B cell (primary cell): ENCODE data around the gene NEUROD6. TPM values are rescaled to one million over a fixed set of nuclear protein-coding genes. Genes with fewer than 3 reads are reported as not detected.

Source experiments
- ATAC-seq: fragments of 200-7000 bp; cut with Tn5 transposase; one replicate; pipeline ENCODE4 v1.10.0; 2021; ENCODE audit warnings: low read depth, mild to moderate bottlenecking, moderate number of reproducible peaks, moderate library complexity
- CTCF ChIA-PET: fragments of 350-600 bp; sonication (Branson Sonifier 250); formaldehyde crosslinking; loops from one replicate; lab custom pipeline; 2021; ENCODE audit warnings: antibody characterized with exemption, inconsistent platforms; lab: Charles Lee
- POLR2A ChIA-PET: fragments of 350-600 bp; sonication (Branson Sonifier 250); formaldehyde crosslinking; loops from one replicate; lab custom pipeline; 2021; ENCODE audit warnings: antibody characterized with exemption; lab: Charles Lee
- DNase-seq: peaks from one replicate; pipeline ENCODE4 v3.0.0; 2013
- H2AFZ ChIP-seq: 2 replicates; pipeline ENCODE4 v1.6.1; 2012; ENCODE audit warnings: mild to moderate bottlenecking, low read depth, low read length; ENCODE audit not compliant: insufficient read depth, poor library complexity, severe bottlenecking
- H3K27ac ChIP-seq, 2 donors: 1 replicate in 1 of 2; 2 replicates in 1 of 2; pipeline ENCODE4 v1.5.1; 2012 to 2013; ENCODE audit warnings: low read length in 2 of 2, mild to moderate bottlenecking in 2 of 2, moderate library complexity in 1 of 2
- H3K27me3 ChIP-seq, 4 experiments: fragments of 200-600 bp in 1 of 4; sonication (generic) in 1 of 4; replicated peaks in 1 of 4; 1 replicate in 2 of 4; 2 replicates in 2 of 4; pipeline versions ENCODE4 v1.6.1 to v1.7.0; 2013 to 2016; ENCODE audit warnings: low read length in 3 of 4, mild to moderate bottlenecking in 2 of 4, mixed read lengths in 1 of 4, moderate library complexity in 1 of 4; ENCODE audit not compliant: insufficient read depth in 4 of 4, control insufficient read depth in 3 of 4; ENCODE audit errors: control extremely low read depth in 1 of 4
- H3K36me3 ChIP-seq, 2 experiments: replicated peaks in 1 of 2; 1 replicate in 1 of 2; 2 replicates in 1 of 2; pipeline versions ENCODE4 v1.6.1 to v1.7.1; 2013; ENCODE audit warnings: low read length in 1 of 2; ENCODE audit not compliant: insufficient read depth in 2 of 2, control insufficient read depth in 1 of 2; ENCODE audit errors: control extremely low read depth in 1 of 2, extremely low read depth in 1 of 2
- H3K4me1 ChIP-seq, 2 donors: fragments of 200-600 bp in 1 of 2; sonication (generic) in 1 of 2; 1 replicate in 1 of 2; 2 replicates in 1 of 2; pipeline versions ENCODE4 v1.5.1 to v1.6.1; 2013 to 2017; ENCODE audit warnings: low read length in 2 of 2; ENCODE audit not compliant: control insufficient read depth in 2 of 2, insufficient read depth in 2 of 2
- H3K4me2 ChIP-seq: replicated peaks from 2 replicates; pipeline ENCODE3; 2012; ENCODE audit warnings: mild to moderate bottlenecking, low read depth, low read length; ENCODE audit not compliant: poor library complexity, severe bottlenecking
- H3K4me3 ChIP-seq, 5 experiments: fragments of 200-600 bp in 1 of 5; sonication (generic) in 1 of 5; 1 replicate in 3 of 5; 2 replicates in 2 of 5; pipeline versions ENCODE4 v1.5.1 to v1.7.0; 2011 to 2016; ENCODE audit warnings: low read length in 4 of 5, mild to moderate bottlenecking in 4 of 5, low read depth in 2 of 5, control low read depth in 1 of 5, moderate library complexity in 1 of 5; ENCODE audit not compliant: insufficient read depth in 1 of 5; ENCODE audit errors: control extremely low read depth in 1 of 5, extremely low read depth in 1 of 5
- H3K79me2 ChIP-seq: fragments of 200-600 bp; sonication (generic); one replicate; pipeline ENCODE4 v1.6.0; 2016; ENCODE audit warnings: low read length; ENCODE audit not compliant: control insufficient read depth, insufficient read depth
- H3K9ac ChIP-seq: fragments of 200-600 bp; sonication (generic); 2 replicates; pipeline ENCODE4 v1.6.1; 2017; ENCODE audit warnings: mild to moderate bottlenecking, low read length, moderate library complexity
- H3K9me3 ChIP-seq, 3 donors: one replicate each; pipeline versions ENCODE4 v1.6.1 to v1.7.1; 2013; ENCODE audit warnings: low read length in 2 of 3; ENCODE audit not compliant: control insufficient read depth in 2 of 3, insufficient read depth in 1 of 3; ENCODE audit errors: control extremely low read depth in 1 of 3
- H4K20me1 ChIP-seq: 2 replicates; pipeline ENCODE4 v1.6.0; 2012; ENCODE audit warnings: mild to moderate bottlenecking, low read length; ENCODE audit not compliant: insufficient read depth, control insufficient read depth, poor library complexity, severe bottlenecking
- H3K27ac Mint-ChIP-seq: one replicate; pipeline ENCODE4 v1.8.0; 2021; ENCODE audit warnings: mixed read lengths
- H3K27me3 Mint-ChIP-seq: one replicate; pipeline ENCODE4 v1.8.0; 2021; ENCODE audit warnings: mixed read lengths
- H3K4me1 Mint-ChIP-seq: one replicate; pipeline ENCODE4 v1.8.0; 2021; ENCODE audit warnings: mixed read lengths
- H3K4me3 Mint-ChIP-seq: one replicate; pipeline ENCODE4 v1.8.0; 2021; ENCODE audit warnings: mixed read lengths
- H3K9me3 Mint-ChIP-seq: one replicate; pipeline ENCODE4 v1.8.0; 2022; ENCODE audit warnings: mixed read lengths; ENCODE audit not compliant: insufficient read depth
- CTCF ChIP-seq: fragments of 200-600 bp; IDR thresholded peaks from one replicate; pipeline ENCODE4 v1.8.0; 2022; ENCODE audit warnings: antibody characterized with exemption, mild to moderate bottlenecking
- EZH2 ChIP-seq: IDR thresholded peaks from 2 replicates; pipeline ENCODE4 v1.6.1; 2012; ENCODE audit warnings: borderline replicate concordance, low read depth, mild to moderate bottlenecking, moderate library complexity, low read length; ENCODE audit not compliant: insufficient read depth, poor library complexity, severe bottlenecking
- WGBS: methylation state at CpG from one replicate; pipeline ENCODE4 v1.1.5; 2013; ENCODE audit warnings: missing lambda C conversion rate; ENCODE audit not compliant: insufficient coverage; 5-methylcytosine and 5-hydroxymethylcytosine counted together
- intact Hi-C: fragments of 100-400 bp; cut with micrococcal nuclease; formaldehyde crosslinking; loops from one replicate; pipeline ENCODE4 v1.10.0; 2022
- polyA plus RNA-seq: library from polyadenylated mRNA; depleted of rRNA; stranded (reverse); fragments of >200 nt; gene quantifications from 2 replicates; pipeline ENCODE4 v1.2.3, GENCODE V29; 2012
- total RNA-seq, 2 donors: library from RNA; stranded (reverse); fragments of 120-200 nt in 1 of 2; gene quantifications; 1 replicate in 1 of 2; 2 replicates in 1 of 2; pipeline versions ENCODE4 v1.2.3 to v1.2.4, GENCODE V29; 2013 to 2022

The NEUROD6 gene
- total and polyA plus RNA-seq, 2 donors (not counting 1 experiment from before 2014, with no cell fraction given) = not detected

GRCh38 chr7:31336202-31337001 is 4.1 kb downstream of the NEUROD6 start:
- peaks cover 0 to 24% (median 6%) of the 10 kb centered on the region in 4 experiments for H3K27me3 ChIP-seq
- no peak overlapping the region for H3K4me2 ChIP-seq
- H3K79me2 ChIP-seq = no peaks in the 10 kb centered on the region
- no peak overlapping the region for H2AFZ ChIP-seq
- CTCF ChIA-PET = no interaction called here
- Mint-ChIP-seq H3K27me3 (peaks cover 24% of the 10 kb centered on the region), H3K4me1 (no peaks in the 10 kb centered on the region), H3K27ac (no peak overlapping the region), H3K4me3 (no peak overlapping the region), H3K9me3 (no peaks in the 10 kb centered on the region)
- ATAC-seq = no peak
- POLR2A ChIA-PET = no interaction called here
- peaks cover 0 to 9% (median 0%) of the 10 kb centered on the region in 3 donors for H3K9me3 ChIP-seq
- TF ChIP-seq CTCF (no peak), EZH2 (no peak)
- 17% methylated on average over 69 of the region's 71 CpGs for WGBS
- no peak overlapping the region for H3K4me3 ChIP-seq
- H4K20me1 ChIP-seq = no peaks in the 10 kb centered on the region
- no peak overlapping the region for H3K27ac ChIP-seq
- no peaks in the 10 kb centered on the region for H3K36me3 ChIP-seq
- no peaks in the 10 kb centered on the region for H3K4me1 ChIP-seq
- DNase-seq = no peak
- no peak overlapping the region for H3K9ac ChIP-seq
- intact Hi-C loops = no loop called here

GRCh38 chr7:31335884-31336201 is 4.7 kb downstream of the NEUROD6 start:
- Histone ChIP-seq H4K20me1 (no peaks in the 10 kb centered on the region), H3K27me3 (peaks cover 0 to 24% (median 6%) of the 10 kb centered on the region in 4 experiments), H3K27ac (no peak overlapping the region), H3K9ac (no peak overlapping the region), H3K79me2 (no peaks in the 10 kb centered on the region), H2AFZ (no peak overlapping the region), H3K4me1 (no peaks in the 10 kb centered on the region), H3K36me3 (no peaks in the 10 kb centered on the region), H3K4me2 (no peak overlapping the region), H3K4me3 (no peak overlapping the region), H3K9me3 (peaks cover 0 to 9% (median 0%) of the 10 kb centered on the region in 3 donors)
- Mint-ChIP-seq H3K4me1 (no peaks in the 10 kb centered on the region), H3K27ac (no peak overlapping the region), H3K4me3 (no peak overlapping the region), H3K9me3 (no peaks in the 10 kb centered on the region), H3K27me3 (peaks cover 24% of the 10 kb centered on the region)
- 20% methylated on average over 10 of the region's 12 CpGs for WGBS
- CTCF ChIA-PET = no interaction called here
- intact Hi-C loops = no loop called here
- DNase-seq = no peak
- POLR2A ChIA-PET = no interaction called here
- no peak for TF ChIP-seq EZH2
- no peak for TF ChIP-seq CTCF
- no peak for ATAC-seq
